ENCODE data around the gene PIGK. TPM values are rescaled to one million over a fixed set of nuclear protein-coding genes. Genes with fewer than 3 reads are reported as not detected.
A peak's percentile ranks its signal among the peaks of the same experiment; 100 is the strongest.
"Not testable (repeated sequence)": the region's sequence is repeated elsewhere in the genome, so short reads cannot be mapped to it uniquely, and the experiment has no call there.

The PIGK gene
- total RNA-seq, 1 donor from 2014 or later = 22.1 TPM

GRCh38 chr1:77222496-77222895 lies 3.3 kb upstream of the PIGK start:
- H3K36me3 Mint-ChIP-seq (ENCODE audit: insufficient read depth) = peaks cover 26% of the 10 kb centered on the region
- DNase-seq (ENCODE audit: low spot score, unreplicated experiment) = no peak
- no peak overlapping the region for H3K4me3 Mint-ChIP-seq (ENCODE audit: low read depth)
- H3K9me3 Mint-ChIP-seq (ENCODE audit: low read depth) = peaks cover 7% of the 10 kb centered on the region
- H3K4me1 Mint-ChIP-seq (ENCODE audit: low read depth) = peaks cover 12% of the 10 kb centered on the region
- no peaks in the 10 kb centered on the region for H3K27me3 Mint-ChIP-seq
- TF ChIP-seq, protein P1, sequence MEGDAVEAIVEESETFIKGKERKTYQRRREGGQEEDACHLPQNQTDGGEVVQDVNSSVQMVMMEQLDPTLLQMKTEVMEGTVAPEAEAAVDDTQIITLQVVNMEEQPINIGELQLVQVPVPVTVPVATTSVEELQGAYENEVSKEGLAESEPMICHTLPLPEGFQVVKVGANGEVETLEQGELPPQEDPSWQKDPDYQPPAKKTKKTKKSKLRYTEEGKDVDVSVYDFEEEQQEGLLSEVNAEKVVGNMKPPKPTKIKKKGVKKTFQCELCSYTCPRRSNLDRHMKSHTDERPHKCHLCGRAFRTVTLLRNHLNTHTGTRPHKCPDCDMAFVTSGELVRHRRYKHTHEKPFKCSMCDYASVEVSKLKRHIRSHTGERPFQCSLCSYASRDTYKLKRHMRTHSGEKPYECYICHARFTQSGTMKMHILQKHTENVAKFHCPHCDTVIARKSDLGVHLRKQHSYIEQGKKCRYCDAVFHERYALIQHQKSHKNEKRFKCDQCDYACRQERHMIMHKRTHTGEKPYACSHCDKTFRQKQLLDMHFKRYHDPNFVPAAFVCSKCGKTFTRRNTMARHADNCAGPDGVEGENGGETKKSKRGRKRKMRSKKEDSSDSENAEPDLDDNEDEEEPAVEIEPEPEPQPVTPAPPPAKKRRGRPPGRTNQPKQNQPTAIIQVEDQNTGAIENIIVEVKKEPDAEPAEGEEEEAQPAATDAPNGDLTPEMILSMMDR (IDR thresholded peaks at IDR 0.05; ENCODE audit: unreplicated experiment) = no peak
- H3K27ac Mint-ChIP-seq = no peak overlapping the region

DNA sequence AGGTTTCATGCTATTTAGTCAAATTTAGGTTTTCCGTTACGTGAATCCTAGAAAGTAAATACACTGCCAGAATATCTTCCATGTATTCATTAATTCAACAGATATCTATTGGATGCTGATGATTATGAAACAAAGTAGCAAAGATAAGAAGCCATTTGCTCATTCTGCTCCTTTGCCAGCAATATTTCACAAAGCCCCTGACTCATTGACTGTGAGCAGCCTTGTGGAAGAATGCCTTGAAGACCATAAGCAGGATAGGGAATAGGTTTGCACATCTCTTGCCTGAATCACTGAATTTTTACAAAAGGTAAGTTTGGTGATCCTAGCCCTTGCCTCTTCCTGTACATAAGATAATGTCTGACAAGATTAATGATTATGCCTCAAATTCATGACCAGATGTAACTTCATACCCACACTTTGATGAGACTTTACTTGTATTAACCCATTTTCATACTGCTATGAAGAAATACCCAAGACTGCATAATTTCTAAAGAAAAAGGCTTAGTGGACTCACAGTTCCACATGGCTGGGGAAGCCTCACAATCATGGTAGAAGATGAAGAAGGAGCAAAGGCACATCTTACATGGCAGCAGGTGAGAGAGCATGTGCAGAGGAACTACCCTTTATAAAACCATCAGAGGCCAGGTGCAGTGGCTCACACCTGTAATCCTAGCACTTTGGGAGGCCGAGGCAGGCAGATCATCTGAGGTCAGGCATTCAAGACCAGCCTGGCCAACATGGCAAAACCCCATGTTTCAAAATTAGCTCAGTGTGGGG lies 1.6 kb upstream of the PIGK start:
- Mint-ChIP-seq H3K9me3 (ENCODE audit: low read depth) (peaks cover 7% of the 10 kb centered on the region), H3K4me1 (ENCODE audit: low read depth) (peaks cover 14% of the 10 kb centered on the region), H3K27me3 (no peaks in the 10 kb centered on the region), H3K36me3 (ENCODE audit: insufficient read depth) (peaks cover 26% of the 10 kb centered on the region), H3K4me3 (ENCODE audit: low read depth) (peak overlapping the region; percentile 69), H3K27ac (peak overlapping the region; percentile 84)
- TF ChIP-seq, protein P1 (IDR thresholded peaks at IDR 0.05; ENCODE audit: unreplicated experiment) = no peak
- DNase-seq (ENCODE audit: low spot score, unreplicated experiment) = no peak

DNA sequence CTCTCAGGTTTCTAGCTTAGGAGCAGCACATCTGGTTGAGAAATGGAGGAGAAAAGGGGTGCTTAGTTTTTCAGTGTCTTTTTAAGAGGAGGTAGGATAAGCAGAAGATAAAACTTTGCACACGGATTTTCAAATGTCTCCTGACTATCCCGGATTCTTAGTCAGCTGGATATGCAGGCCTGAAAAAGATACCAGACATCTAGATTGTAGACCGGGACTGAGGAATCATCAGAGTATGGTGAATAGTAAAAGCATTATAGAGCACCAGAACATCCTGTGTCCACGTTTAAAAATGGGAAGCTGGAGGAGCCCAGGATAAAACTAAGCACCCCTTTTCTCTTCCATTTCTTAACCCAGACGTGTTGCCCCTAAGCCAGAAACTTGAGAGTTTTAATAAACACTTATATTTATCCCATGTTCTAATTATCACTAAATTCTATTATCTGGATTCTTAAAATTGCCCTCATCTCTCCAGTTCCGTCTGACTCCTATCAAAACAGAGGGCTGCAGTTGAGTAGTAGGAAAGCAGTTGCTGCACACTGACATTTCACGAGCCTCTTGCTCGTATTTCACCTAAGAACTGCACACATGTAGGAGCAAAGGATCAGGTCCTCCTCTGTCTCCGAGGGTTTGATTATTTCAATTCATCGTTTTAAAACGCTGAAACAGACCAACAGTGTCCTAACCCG lies 609 bp downstream of the PIGK start:
- H3K27ac Mint-ChIP-seq = peak overlapping the region; percentile 96
- peaks cover 21% of the 10 kb centered on the region for H3K36me3 Mint-ChIP-seq (ENCODE audit: insufficient read depth)
- no peaks in the 10 kb centered on the region for H3K27me3 Mint-ChIP-seq
- DNase-seq (ENCODE audit: low spot score, unreplicated experiment) = no peak
- H3K4me3 Mint-ChIP-seq (ENCODE audit: low read depth) = peak overlapping the region; percentile 96
- H3K9me3 Mint-ChIP-seq (ENCODE audit: low read depth) = peaks cover 3% of the 10 kb centered on the region
- TF ChIP-seq, protein P1 (IDR thresholded peaks at IDR 0.05; ENCODE audit: unreplicated experiment) = no peak
- H3K4me1 Mint-ChIP-seq (ENCODE audit: low read depth) = peaks cover 19% of the 10 kb centered on the region

GRCh38 chr1:77204043-77204442 lies 15.2 kb downstream of the PIGK start:
- not testable (repeated sequence) for H3K4me1 Mint-ChIP-seq (ENCODE audit: low read depth); H3K4me3 Mint-ChIP-seq (ENCODE audit: low read depth); H3K27ac Mint-ChIP-seq; H3K27me3 Mint-ChIP-seq; DNase-seq (ENCODE audit: low spot score, unreplicated experiment)
- Mint-ChIP-seq H3K9me3 (ENCODE audit: low read depth) (peaks cover 16% of the 10 kb centered on the region), H3K36me3 (ENCODE audit: insufficient read depth) (peaks cover 14% of the 10 kb centered on the region)

- no peak overlapping the region for H3K4me3 Mint-ChIP-seq (ENCODE audit: low read depth)
- H3K27me3 Mint-ChIP-seq = no peaks in the 10 kb centered on the region
- H3K4me1 Mint-ChIP-seq (ENCODE audit: low read depth) = no peaks in the 10 kb centered on the region
- TF ChIP-seq, protein P1 (IDR thresholded peaks at IDR 0.05; ENCODE audit: unreplicated experiment) = no peak
- no peak for DNase-seq (ENCODE audit: low spot score, unreplicated experiment)
- H3K9me3 Mint-ChIP-seq (ENCODE audit: low read depth) = peaks cover 16% of the 10 kb centered on the region
- H3K27ac Mint-ChIP-seq = no peak overlapping the region
- peaks cover 14% of the 10 kb centered on the region for H3K36me3 Mint-ChIP-seq (ENCODE audit: insufficient read depth)
These were observed 16.5 kb downstream of the PIGK start for GRCh38 chr1:77202751-77203150.

All from progenitor cell of endocrine pancreas (in vitro differentiated cells).